ENCODE results near the gene ANKRD16. TPM values are rescaled to one million over a fixed set of nuclear protein-coding genes. Genes with fewer than 3 reads are reported as not detected.

The ANKRD16 gene
- total RNA-seq (10 to 100 TPM; 10.1 to 11.5 TPM), polyA plus RNA-seq (ENCODE audit: insufficient read length in 2 of 2) (10 to 100 TPM; 14.3 to 15.5 TPM)
- long read RNA-seq, donor 1, partial matches to known transcripts = 0 of 3 reads
- long read RNA-seq, donor 1, other reads (novel, unspliced or antisense) = 0 of 3 reads
- long read RNA-seq, donor 2, partial matches to known transcripts = 0 of 5 reads
- long read RNA-seq, donor 2, other reads (novel, unspliced or antisense) = 0 of 5 reads
- long read RNA-seq, donor 3, partial matches to known transcripts = 0 of 2 reads
- long read RNA-seq, donor 3, other reads (novel, unspliced or antisense) = 0 of 2 reads
- long read RNA-seq, donor 4, partial matches to known transcripts = 61 of 65 reads
- long read RNA-seq, donor 4, other reads (novel, unspliced or antisense) = 0 of 65 reads

DNA sequence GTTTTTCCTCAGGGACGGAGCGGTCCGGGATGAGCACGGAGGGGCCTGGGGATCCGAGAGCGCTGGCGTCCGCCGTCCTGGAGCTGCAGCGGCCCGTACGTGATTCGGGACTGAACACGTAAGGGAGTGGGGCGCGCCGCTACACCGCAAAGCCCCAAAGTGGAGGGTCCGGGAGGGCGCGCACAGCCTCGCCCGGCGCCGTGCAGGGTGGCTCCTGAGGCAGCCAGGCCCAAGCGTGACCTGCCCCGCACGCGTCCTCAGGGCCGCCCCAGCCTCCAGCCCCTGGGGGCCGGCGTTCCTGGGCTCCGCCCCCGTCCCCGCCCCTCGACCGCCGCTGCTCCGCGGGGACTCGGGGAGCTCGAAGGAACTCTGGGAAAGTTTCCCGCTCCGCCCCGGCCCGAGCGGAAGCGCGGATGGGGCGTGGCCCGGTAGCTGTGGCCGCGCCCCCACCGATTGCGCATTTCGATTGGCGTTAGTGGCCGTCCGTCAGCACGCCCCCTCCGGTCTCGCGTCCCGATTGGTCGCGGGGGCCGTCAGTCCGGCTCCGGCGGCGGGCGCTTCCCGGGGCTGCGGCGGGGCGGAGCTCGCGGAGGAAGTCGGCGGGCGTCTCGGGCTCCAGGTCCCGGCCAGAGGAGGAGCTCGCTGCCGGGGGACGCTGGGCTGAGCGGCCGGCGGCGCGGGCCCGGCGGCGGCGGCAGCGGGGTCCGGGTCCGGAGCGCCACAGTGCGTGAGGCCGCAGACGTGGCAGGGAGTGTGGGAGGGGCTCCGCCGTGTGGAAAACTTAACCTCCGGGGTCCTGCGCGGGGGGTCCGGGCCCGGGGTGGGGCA, at the start of gene ANKRD16, which contains the start of gene FBH1:
Gene ANKRD16, minus strand, starts transcription at position 270 of the 828 bp plus-strand sequence. CDS start 539 bp downstream, outside the sequence.
Gene FBH1, plus strand, starts transcription at position 620 of the 828 bp plus-strand sequence. Its CDS starts 103 bp downstream, at position 723.
- H3K27me3 ChIP-seq (ENCODE audit: control insufficient read depth, insufficient read depth, low read length) = no peaks in the 10 kb centered on the region
- peaks cover 14% of the 10 kb centered on the region for H3K36me3 ChIP-seq (ENCODE audit: control insufficient read depth, insufficient read depth, low read length)
- H3K9me3 ChIP-seq (ENCODE audit: control insufficient read depth, insufficient read depth, low read length) = no peaks in the 10 kb centered on the region
- DNase-seq (ENCODE audit: low read depth in 4 of 6, low spot score in 6 of 6) = peak; percentile 96 to 100 (median 99)
- H3K4me3 ChIP-seq (ENCODE audit: low read depth, low read length) = peak within 1 kb of the TSS; percentile 78
- under 1% methylated on average over 109 of the region's 109 CpGs for WGBS (ENCODE audit: insufficient coverage)
- peaks cover 25% of the 10 kb centered on the region for H3K4me1 ChIP-seq (ENCODE audit: control insufficient read depth, insufficient read depth, low read length)
- peak within 1 kb of the TSS; percentile 85 for H3K27ac ChIP-seq (ENCODE audit: low read depth, low read length)

DNA sequence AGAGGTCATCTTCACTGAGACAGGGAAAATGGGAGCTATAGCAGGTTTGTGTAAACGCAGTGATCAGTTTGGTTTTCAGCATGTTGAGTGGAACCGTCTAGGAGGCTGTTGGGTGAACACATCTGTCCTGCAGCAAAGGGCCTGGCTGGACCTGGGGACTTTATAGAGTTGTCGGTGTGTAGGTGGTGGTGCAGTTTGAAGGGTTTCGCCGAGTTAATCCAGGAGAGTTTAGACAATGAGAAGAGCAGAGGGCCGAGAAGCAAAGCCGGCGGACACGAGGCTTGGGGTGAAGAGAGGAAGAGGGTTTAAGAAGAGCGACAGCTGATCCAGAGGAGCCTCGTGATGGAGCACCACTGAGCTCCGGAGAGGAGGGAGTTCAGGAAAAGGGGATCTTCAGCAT, 48.6 kb upstream of the ANKRD16 start:
- Histone ChIP-seq H3K4me3 (ENCODE audit: low read depth, low read length) (no peak overlapping the region), H3K36me3 (ENCODE audit: control insufficient read depth, insufficient read depth, low read length) (peaks cover 44% of the 10 kb centered on the region), H3K27me3 (ENCODE audit: control insufficient read depth, insufficient read depth, low read length) (no peaks in the 10 kb centered on the region), H3K27ac (ENCODE audit: low read depth, low read length) (no peak overlapping the region), H3K4me1 (ENCODE audit: control insufficient read depth, insufficient read depth, low read length) (peaks cover 14% of the 10 kb centered on the region), H3K9me3 (ENCODE audit: control insufficient read depth, insufficient read depth, low read length) (no peaks in the 10 kb centered on the region)
- WGBS (ENCODE audit: insufficient coverage) = 96% methylated on average over 12 of the region's 12 CpGs
- DNase-seq (ENCODE audit: low read depth in 4 of 6, low spot score in 6 of 6) = no peak

DNA sequence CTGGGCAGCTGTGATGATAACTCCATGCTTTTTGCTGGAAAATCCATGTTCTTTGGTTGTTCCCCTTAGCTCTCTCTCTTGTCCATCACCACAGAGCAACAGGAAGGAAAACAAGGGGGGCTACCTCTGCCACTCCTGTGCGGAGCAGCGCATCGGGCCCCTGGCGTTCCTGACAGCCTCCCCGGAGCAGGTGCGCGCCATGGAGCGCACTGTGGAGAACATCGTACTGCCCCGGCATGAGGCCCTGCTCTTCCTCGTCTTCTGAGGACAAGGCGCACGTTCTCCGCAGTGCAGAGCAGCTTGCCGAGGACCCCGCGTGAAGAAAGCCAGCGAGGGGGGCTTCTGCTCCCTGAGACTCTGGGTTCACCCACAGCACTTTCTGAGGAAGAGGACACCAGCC, 47.3 kb upstream of the ANKRD16 start:
- H3K36me3 ChIP-seq (ENCODE audit: control insufficient read depth, insufficient read depth, low read length) = peaks cover 53% of the 10 kb centered on the region

DNA sequence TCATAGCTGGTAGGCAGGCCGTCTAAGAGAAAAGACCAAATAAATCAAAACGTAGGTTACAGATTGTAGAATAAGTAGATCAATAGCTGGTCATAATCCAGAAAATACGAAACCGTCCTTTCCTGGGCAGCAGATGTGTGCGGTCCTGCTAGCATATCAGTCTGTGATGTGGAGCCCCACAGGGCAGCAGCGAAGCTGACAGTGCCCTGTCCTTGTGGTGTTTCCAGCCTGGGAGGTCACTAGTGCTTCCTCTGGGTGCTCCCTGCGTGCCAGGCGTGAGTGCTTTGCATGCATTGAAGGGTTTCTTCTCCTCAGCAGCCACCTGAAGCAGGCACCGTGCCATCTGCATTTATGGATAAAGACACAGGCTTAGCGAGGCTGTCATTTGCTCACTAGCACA, 45.9 kb upstream of the ANKRD16 start:
- DNase-seq (ENCODE audit: low read depth in 4 of 6, low spot score in 6 of 6) = no peak
- peaks cover 63% of the 10 kb centered on the region for H3K36me3 ChIP-seq (ENCODE audit: control insufficient read depth, insufficient read depth, low read length)
- no peak overlapping the region for H3K27ac ChIP-seq (ENCODE audit: low read depth, low read length)
- H3K27me3 ChIP-seq (ENCODE audit: control insufficient read depth, insufficient read depth, low read length) = no peaks in the 10 kb centered on the region
- H3K9me3 ChIP-seq (ENCODE audit: control insufficient read depth, insufficient read depth, low read length) = no peaks in the 10 kb centered on the region
- no peaks in the 10 kb centered on the region for H3K4me1 ChIP-seq (ENCODE audit: control insufficient read depth, insufficient read depth, low read length)
- WGBS (ENCODE audit: insufficient coverage) = 93% methylated on average over 10 of the region's 10 CpGs
- no peak overlapping the region for H3K4me3 ChIP-seq (ENCODE audit: low read depth, low read length)

More for the DNA sequence above, 47.3 kb upstream of the ANKRD16 start:
- Histone ChIP-seq H3K4me1 (ENCODE audit: control insufficient read depth, insufficient read depth, low read length) (peaks cover 5% of the 10 kb centered on the region), H3K9me3 (ENCODE audit: control insufficient read depth, insufficient read depth, low read length) (no peaks in the 10 kb centered on the region), H3K27me3 (ENCODE audit: control insufficient read depth, insufficient read depth, low read length) (no peaks in the 10 kb centered on the region), H3K27ac (ENCODE audit: low read depth, low read length) (no peak overlapping the region), H3K4me3 (ENCODE audit: low read depth, low read length) (no peak overlapping the region)
- DNase-seq (ENCODE audit: low read depth in 4 of 6, low spot score in 6 of 6) = no peak
- WGBS (ENCODE audit: insufficient coverage) = 97% methylated on average over 18 of the region's 18 CpGs

DNA sequence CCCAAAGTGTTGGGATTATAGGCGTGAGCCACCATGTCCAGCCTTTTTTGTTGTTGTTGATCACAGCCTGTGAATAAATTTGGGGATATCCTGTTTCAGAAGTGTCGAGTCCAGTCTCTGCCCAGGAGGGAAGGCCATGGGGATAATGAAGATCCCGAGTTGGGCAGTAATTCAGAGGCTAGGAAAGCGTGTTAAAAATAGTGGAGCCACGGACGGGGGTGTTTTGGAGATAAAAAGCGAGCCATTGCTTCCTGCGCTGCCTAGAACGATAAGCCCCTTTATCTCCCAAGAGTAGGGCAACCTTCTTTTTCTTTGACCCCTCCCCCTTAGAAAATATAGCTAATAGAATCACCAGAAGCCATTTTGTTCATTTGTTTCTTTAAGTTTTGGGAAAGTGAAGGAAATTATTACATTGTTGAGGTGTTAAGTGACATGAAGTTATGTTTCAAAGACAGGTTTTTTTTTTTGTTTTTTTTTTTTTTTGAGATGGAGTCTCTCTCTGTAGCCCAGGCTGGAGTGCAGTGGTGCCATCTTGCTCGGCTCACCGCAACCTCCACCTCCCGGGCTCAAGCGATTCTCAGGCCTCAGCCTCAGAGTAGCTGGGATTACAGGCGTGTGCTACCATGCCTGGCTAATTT, 44.3 kb upstream of the ANKRD16 start:
- no peaks in the 10 kb centered on the region for H3K27me3 ChIP-seq (ENCODE audit: control insufficient read depth, insufficient read depth, low read length)
- DNase-seq (ENCODE audit: low read depth in 4 of 6, low spot score in 6 of 6) = no peak
- no peak overlapping the region for H3K27ac ChIP-seq (ENCODE audit: low read depth, low read length)
- no peaks in the 10 kb centered on the region for H3K9me3 ChIP-seq (ENCODE audit: control insufficient read depth, insufficient read depth, low read length)
- no peaks in the 10 kb centered on the region for H3K4me1 ChIP-seq (ENCODE audit: control insufficient read depth, insufficient read depth, low read length)
- peaks cover 64% of the 10 kb centered on the region for H3K36me3 ChIP-seq (ENCODE audit: control insufficient read depth, insufficient read depth, low read length)
- H3K4me3 ChIP-seq (ENCODE audit: low read depth, low read length) = no peak overlapping the region
- 91% methylated on average over 10 of the region's 14 CpGs for WGBS (ENCODE audit: insufficient coverage)

DNA sequence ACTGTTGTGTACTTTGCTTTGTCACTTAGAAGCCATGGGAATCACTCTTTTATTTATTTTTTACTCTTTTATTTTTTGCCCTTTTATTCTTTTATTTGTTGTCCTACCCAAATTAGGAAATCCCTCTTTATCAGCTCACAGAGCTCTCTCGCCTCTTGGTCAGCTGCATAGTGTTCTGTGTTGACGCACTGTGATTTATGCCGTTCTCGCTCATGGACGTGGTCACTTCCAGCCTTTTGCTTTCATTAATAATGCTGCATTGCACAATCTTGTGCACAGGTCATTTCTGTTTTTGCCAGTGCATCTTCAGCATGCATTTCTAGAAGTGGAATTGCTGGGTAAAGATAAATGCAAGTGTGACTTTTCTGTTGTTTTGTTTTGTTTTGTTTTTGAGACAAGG, 42.7 kb upstream of the ANKRD16 start:
- H3K36me3 ChIP-seq (ENCODE audit: control insufficient read depth, insufficient read depth, low read length) = peaks cover 67% of the 10 kb centered on the region
- no peak overlapping the region for H3K27ac ChIP-seq (ENCODE audit: low read depth, low read length)
- H3K9me3 ChIP-seq (ENCODE audit: control insufficient read depth, insufficient read depth, low read length) = no peaks in the 10 kb centered on the region
- H3K27me3 ChIP-seq (ENCODE audit: control insufficient read depth, insufficient read depth, low read length) = no peaks in the 10 kb centered on the region
- H3K4me1 ChIP-seq (ENCODE audit: control insufficient read depth, insufficient read depth, low read length) = no peaks in the 10 kb centered on the region
- 76% methylated on average over 5 of the region's 5 CpGs for WGBS (ENCODE audit: insufficient coverage)
- no peak for DNase-seq (ENCODE audit: low read depth in 4 of 6, low spot score in 6 of 6)
- no peak overlapping the region for H3K4me3 ChIP-seq (ENCODE audit: low read depth, low read length)

DNA sequence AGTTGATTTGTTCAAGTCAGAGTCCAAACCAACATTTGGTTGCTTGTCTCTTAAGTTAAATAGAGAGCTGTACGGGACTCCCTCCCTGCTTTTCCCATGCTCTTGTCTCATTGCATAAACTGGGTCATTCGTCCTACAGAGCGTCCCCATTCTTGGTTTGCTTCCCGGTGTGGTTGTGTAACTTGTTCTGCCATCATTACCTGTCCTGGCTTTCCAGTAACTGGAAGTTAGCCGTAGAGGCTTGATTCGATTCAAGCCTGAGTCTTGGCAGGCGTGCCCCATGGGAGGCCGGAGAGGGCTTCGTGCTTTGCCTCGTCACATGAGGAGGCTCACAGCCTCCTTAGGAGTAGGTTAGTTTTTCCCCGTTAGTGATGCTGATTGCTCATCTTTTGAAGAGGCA, 40.6 kb upstream of the ANKRD16 start:
- H3K27me3 ChIP-seq (ENCODE audit: control insufficient read depth, insufficient read depth, low read length) = no peaks in the 10 kb centered on the region
- H3K4me1 ChIP-seq (ENCODE audit: control insufficient read depth, insufficient read depth, low read length) = no peaks in the 10 kb centered on the region
- no peak for DNase-seq (ENCODE audit: low read depth in 4 of 6, low spot score in 6 of 6)
- no peaks in the 10 kb centered on the region for H3K9me3 ChIP-seq (ENCODE audit: control insufficient read depth, insufficient read depth, low read length)
- peaks cover 65% of the 10 kb centered on the region for H3K36me3 ChIP-seq (ENCODE audit: control insufficient read depth, insufficient read depth, low read length)
- H3K4me3 ChIP-seq (ENCODE audit: low read depth, low read length) = no peak overlapping the region
- H3K27ac ChIP-seq (ENCODE audit: low read depth, low read length) = no peak overlapping the region
- WGBS (ENCODE audit: insufficient coverage) = 93% methylated on average over 11 of the region's 11 CpGs

DNA sequence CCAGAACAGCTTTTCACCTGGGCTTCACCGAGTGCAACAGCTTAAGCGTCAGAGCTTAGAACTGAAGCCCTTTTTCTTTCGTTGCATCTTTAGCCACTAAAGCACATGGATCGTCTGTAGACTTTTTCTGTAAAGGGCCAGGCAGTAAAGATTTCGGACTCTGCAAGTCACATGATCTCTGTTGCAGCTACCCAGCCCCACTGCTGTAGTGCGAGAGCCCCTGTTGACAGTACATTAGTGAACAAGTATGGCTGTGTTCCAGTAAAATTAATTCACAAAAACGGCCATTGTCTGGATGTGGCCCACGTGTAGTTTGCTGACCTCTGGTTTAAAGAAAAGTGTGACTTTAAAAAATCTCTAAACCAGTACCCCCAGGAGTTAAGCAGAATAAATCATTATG, 39.7 kb upstream of the ANKRD16 start:
- Histone ChIP-seq H3K4me1 (ENCODE audit: control insufficient read depth, insufficient read depth, low read length) (no peaks in the 10 kb centered on the region), H3K9me3 (ENCODE audit: control insufficient read depth, insufficient read depth, low read length) (no peaks in the 10 kb centered on the region), H3K36me3 (ENCODE audit: control insufficient read depth, insufficient read depth, low read length) (peaks cover 70% of the 10 kb centered on the region), H3K27me3 (ENCODE audit: control insufficient read depth, insufficient read depth, low read length) (no peaks in the 10 kb centered on the region), H3K27ac (ENCODE audit: low read depth, low read length) (no peak overlapping the region), H3K4me3 (ENCODE audit: low read depth, low read length) (no peak overlapping the region)
- DNase-seq (ENCODE audit: low read depth in 4 of 6, low spot score in 6 of 6) = no peak
- 87% methylated on average over 4 of the region's 8 CpGs for WGBS (ENCODE audit: insufficient coverage)

DNA sequence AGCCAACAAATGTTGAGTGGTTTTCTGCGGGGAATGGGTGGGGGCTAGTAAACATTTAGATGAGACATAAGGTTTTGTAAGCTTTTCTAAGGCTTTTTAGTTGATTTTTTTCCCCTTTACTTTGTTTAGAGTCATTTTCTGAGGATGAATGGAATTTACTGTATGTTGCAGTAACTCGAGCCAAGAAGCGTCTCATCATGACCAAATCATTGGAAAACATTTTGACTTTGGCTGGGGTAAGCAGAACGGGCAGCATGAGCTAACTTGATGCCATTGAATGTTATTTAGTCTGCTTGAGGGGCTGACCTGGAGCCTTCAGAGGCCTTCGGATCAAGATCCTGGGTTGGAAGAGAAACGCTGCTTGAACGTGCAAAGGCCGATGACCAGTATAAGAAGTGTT, 37.6 kb upstream of the ANKRD16 start:
- no peak overlapping the region for H3K27ac ChIP-seq (ENCODE audit: low read depth, low read length)
- H3K27me3 ChIP-seq (ENCODE audit: control insufficient read depth, insufficient read depth, low read length) = no peaks in the 10 kb centered on the region
- H3K36me3 ChIP-seq (ENCODE audit: control insufficient read depth, insufficient read depth, low read length) = peaks cover 72% of the 10 kb centered on the region
- WGBS (ENCODE audit: insufficient coverage) = 92% methylated on average over 7 of the region's 8 CpGs
- peak in 1 of 6 donors; percentile 57 for DNase-seq (ENCODE audit: low read depth in 4 of 6, low spot score in 6 of 6)
- no peak overlapping the region for H3K4me3 ChIP-seq (ENCODE audit: low read depth, low read length)
- H3K4me1 ChIP-seq (ENCODE audit: control insufficient read depth, insufficient read depth, low read length) = no peaks in the 10 kb centered on the region
- no peaks in the 10 kb centered on the region for H3K9me3 ChIP-seq (ENCODE audit: control insufficient read depth, insufficient read depth, low read length)

Measured in spinal cord (tissue), 10 donors.